SKM-1 treated with dmso at 0.1 percent for 144 hours (cell line): ENCODE results near the gene DCANP1.
A peak's percentile ranks its signal among the peaks of the same experiment; 100 is the strongest.
"Not testable (repeated sequence)": the region's sequence is repeated elsewhere in the genome, so short reads cannot be mapped to it uniquely, and the experiment has no call there.

Experiments
- DNase-seq: peaks from one replicate; lab custom pipeline; 2025; ENCODE audit not compliant: unreplicated experiment; lab: John Stamatoyannopoulos, UW

DCANP1 gene

GRCh38 chr5:135447298-135447929 lies at the start of gene DCANP1:
DCANP1 (minus strand) TSS chr5:135447348; CDS start chr5:135447108, 240 bp downstream.
- no peak for DNase-seq

DNA sequence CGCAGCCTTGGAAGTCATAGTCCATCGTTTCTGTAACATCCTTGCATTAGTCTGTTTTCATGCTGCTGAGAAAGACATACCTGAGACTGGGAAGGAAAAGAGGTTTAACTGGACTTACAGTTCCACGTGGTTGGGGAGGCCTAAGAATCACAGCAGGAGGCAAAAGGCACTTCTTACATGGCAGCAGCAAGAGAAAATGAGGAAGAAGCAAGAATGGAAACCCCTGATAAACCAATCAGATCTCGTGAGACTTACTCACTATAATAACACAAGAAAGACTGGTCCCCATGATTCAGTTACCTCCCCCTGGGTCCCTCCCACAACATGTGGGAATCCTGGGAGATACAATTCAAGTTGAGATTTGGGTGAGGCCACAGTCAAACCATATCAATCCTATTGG lies 48.4 kb upstream of the DCANP1 start:
- DNase-seq, result not testable (repeated sequence)

DNA sequence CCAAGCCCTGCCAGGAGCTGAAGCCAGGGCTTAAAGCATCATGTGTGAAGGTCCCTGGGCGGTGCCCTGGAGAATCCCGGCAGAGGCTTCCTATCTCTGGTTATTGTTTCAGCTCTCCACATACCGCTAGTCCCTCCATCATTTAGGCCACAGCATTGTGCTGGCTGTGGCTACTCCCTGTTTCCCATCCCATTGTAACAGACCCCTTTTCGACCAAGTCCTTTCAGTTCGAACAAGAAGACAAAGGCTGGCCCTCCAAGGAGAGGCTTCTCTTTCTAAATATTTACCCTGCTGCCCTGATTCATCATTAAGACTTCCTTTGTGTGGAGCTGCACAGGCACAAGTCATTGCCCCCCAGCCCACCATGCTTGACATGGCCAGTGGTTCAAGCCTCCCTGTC lies 47.0 kb upstream of the DCANP1 start:
- no peak for DNase-seq

DNA sequence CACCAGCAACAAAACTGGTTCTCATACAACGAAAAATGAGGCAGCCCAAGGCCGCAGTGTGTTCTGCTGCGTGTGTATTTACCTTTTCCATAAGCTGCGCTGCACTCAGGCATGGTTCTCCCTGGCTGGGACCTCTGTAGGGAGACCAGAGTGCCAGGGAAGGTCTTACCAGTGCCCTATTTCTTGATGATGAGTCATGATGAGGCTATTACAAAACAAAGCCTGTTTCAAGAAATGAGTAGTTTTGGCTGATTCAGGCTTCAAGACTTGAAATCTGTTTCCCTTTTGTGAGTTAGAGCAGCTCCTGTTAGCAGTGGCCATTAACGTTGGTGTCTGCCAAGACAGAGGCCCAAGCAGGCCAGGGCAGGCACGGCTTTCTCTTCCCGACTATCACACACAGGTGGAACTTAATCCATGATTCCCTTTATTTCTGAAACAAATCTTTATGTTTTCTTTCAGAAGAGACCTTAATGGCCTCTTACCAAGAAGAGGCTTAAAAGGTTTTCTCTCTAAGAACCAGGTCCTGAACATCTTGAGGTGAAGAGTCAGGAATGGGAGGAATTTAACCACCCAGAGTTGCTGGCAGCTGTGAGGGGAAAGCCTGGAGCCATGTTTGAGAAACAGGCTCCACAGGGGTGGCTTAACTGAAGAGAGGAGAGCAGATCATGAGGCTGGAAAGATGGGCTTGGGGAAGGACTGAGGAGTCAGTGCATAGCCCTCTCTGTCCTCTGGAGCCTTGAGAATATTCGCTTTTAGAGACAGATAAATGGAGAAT lies 46.4 kb upstream of the DCANP1 start:
- DNase-seq, result peak; percentile 71

DNA sequence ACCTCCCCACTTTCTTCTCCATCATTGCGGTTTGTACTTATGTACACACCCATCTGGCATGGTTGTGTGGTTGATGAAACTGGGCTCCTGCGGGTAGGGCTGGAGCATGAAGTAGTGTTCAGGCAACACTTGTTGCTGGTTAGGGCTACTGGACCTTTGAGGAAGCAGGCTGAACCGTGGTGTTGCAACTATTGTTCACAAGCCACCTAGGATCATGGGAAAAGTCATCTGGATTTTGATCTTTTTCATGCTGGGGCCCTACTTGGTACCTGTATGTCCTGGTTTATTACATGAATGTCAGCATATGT lies 45.1 kb upstream of the DCANP1 start:
- DNase-seq, result peak; percentile 68

DNA sequence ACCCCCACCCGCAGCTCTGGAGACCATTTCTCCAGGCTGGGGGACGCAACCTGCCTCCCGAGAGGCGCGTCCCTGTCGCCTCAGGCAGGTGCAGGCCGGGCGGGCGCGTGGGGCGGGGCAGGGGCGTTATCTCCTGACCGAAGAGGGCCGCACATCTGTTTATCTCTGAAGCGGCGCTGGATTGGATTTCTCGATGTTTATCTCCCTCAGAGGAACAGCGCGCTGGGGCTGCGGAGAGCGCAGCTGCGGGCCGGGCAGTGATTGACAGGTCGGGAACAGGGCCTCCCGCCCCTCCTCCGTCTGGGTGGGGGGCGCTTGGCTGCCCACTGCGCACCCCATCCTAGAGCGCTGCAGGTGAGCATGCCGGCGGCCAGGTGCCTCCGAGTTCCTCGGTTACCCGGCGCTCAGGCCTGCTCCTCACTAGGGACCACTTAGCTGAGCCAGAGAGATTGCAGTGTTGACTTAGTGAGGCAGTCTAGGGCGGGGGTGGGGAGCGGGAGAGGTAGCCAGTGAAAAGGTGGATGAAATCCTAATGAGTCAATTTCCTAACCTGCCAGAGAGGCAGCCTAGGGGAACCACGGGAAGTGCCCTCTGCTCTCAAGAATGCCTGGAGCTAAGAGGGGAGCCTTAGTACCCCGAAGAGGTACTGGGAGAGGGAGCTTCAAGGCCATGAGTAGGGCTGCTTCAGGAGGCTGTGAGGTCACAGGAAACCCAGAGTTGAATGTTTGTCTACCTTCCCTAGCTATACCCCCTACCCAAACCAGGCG lies 44.6 kb upstream of the DCANP1 start:
- no peak for DNase-seq

DNA sequence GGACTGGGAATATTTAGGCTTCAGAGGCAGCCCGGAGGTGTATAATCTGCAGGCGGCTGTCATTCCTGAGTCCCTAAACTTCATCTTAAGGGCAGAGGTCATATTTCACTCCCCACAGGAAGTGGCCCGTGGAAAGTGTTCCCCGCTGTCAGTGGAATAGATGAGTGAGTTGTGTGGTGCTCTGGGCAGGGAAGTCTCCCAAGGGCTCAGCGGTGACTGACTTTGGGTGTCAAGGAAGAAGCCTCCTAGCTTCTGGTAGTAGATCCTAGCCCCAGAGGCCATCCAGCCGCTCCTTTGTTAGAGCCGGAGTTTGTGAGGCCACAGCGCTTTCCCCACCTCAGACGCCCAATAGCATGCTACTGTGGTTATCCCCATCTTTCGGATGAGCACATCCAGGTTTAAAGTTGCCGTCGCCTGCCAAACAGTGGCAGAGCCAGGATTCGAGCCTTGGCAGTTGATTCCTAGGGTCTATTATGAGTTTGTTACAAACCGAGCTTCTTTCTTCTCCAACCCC lies 43.9 kb upstream of the DCANP1 start:
- no peak for DNase-seq

DNA sequence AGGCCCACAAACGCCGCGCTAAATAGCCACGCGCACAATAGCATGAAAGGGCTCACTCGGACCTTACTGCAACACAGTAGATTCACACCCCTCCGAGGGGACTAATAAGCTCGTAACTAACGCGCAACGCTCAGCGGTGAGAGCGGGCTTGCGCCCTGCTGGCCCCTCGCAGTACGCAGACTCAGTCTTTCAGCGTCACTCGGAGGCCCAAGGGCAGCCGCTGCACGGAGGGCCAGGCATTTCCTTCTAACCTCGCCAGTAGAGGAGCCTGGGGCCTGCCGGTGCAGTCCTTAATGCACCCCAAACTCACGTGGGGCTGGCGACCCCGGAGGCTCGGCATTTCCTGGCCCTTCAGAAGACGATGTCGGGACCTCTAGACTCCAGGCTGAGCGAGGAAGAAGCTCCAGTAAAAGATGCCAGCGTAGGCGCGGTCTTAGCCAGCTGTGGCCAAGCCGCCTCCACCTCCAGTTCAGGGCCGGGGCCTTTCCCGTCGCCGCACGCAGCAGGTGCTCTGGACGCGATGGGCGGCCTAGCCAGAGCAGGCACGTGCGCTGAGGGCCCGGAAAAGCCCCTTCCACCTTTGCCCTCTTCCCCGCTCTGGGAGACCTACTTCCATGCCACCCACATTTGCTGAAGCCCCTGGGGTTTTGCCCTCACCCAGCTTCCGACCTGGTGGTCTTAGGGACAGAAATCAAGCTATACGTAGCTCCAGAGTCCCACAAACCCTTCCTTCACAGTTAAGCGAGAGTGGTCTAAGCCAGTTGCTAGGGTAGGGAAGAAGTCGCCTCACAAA lies 43.3 kb upstream of the DCANP1 start:
- DNase-seq, result no peak

DNA sequence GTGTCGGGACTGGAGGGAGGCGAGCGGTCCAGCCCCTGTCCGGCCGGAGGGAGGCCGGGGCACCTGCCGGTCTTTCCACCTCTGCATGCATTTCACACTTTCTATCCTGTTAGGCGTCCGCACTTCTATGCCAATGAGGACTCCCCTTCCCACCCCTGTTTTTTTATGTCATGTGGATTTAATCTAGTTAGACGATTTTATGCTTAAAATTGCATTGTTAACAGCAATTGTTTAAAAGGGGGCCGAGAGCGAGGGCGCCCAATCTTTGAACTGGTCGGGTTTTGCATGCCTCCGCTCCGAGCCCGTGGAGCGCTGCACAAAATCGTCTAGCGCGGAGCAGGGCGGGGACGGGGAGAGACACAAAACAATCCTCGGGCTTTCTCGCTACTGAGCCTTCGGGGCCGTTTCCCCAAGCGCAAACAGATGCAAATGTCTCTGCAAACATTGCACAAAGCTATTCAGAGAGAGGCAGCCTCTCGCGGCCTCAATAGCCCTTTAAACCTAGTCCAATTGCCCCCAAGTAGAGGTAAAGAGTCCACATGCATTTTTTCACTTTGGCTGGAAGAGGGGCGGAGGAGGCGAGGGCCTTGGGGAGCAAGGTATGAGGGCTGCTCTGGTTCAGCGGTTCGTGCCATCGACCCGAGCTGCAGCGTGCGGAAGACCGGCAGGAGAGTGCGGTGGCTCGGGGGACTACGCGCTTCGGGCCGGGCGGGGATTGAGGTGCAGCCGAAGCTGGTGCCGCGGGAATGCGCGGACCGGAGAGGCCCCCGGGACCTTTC lies 42.5 kb upstream of the DCANP1 start:
- DNase-seq, result no peak

GRCh38 chr5:135488727-135489465 lies 41.7 kb upstream of the DCANP1 start:
- DNase-seq, result no peak

DNA sequence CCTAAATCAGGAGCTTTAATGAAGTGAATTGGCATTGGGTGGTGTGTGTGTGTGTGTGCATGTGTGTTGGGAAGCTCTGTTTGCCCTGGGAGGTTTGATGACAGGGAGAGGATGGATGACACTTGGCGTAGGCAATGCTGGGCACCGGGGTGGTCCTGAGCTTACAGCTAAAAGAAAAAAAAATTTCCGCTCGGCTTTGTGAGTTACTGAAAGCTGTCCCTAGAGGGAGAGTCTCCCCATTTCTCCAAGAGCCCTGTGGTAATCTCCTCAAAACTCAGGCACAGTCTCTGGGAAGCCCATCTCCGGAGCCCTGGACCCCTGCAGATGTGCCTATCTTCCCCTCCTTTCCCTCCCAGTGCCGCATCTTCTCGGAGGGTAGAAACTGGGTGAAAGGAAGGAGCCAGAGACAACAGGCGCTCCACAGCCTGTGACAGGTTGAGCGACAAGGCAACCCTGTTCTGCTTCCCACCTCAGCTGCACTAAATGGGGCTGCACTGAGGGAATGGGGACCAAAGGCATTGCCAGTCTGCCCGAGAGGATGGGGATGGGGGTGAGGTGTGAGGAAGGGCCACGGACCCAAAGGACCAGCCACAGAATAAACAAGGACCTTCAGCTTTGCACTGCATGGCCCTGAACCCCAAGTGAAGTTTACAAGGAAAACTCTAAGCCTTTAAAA lies 40.8 kb upstream of the DCANP1 start:
- DNase-seq, result no peak

DNA sequence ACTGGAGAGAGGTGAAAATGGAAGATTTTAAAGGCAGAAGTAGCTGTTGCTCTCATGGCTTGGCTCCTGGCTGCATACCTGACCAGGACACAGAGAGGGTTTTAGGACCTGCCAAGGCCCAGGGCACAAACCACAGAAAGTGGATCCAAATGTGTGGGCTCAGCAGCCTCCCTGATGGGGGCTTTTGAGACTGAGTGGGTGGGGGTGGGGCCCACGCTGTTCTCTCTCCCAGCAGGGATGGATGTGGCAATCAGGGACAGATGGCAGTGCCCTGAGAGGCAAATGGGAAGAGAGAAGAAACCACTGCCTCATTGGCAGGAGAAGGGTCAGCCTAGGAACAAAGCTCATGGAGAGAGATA lies 39.9 kb upstream of the DCANP1 start:
- DNase-seq, result no peak

GRCh38 chr5:135486131-135487036 lies 39.2 kb upstream of the DCANP1 start:
- DNase-seq, result no peak

GRCh38 chr5:135484674-135485086 lies 37.5 kb upstream of the DCANP1 start:
- no peak for DNase-seq

GRCh38 chr5:135483254-135483653 lies 36.1 kb upstream of the DCANP1 start:
- DNase-seq, result no peak

DNA sequence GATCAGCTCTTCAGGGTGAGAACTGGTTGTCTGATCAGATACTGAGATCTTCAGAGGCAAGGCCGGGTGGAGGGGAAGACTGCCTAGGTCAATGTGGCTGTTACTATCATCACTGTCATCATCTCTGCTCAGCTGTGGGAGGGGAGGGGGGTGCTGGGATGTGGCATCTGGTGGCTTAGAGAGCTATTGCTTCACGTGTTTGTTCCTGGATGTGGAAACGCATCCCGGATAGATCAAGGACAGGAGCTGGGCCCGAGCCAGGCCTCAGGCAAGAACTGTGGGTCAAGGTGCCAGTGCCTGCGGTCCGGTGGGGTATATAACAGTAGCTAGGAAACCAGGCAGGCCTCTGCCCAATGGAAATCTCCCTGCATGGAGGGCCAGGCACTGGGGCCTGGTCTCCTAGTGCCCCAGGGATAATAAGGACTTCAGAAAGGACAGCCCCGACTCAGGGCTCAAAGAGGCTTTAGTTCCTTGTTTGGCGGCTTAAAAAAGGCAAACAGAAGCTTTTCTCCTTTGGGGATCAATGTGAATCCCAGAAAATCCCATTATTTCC lies 35.3 kb upstream of the DCANP1 start:
- peak; percentile 78 for DNase-seq

GRCh38 chr5:135481909-135482311 lies 34.8 kb upstream of the DCANP1 start:
- DNase-seq, result no peak

GRCh38 chr5:135481387-135481786 lies 34.2 kb upstream of the DCANP1 start:
- DNase-seq, result peak; percentile 92
